AG10803 (cell line): ENCODE measurements around the gene ZNF74.

Experiments
- DNase-seq: peaks from one replicate; pipeline ENCODE4 v3.0.0; 2010; ENCODE audit warnings: low read depth
- H3K4me3 ChIP-seq: 2 replicates; pipeline ENCODE4 v1.5.1; 2011; ENCODE audit warnings: mild to moderate bottlenecking, low read length, control low read depth
- CTCF ChIP-seq: conservative IDR thresholded peaks from 2 replicates; pipeline ENCODE4 v1.5.1; 2011; ENCODE audit warnings: mild to moderate bottlenecking, low read length, control low read depth, inconsistent platforms

ZNF74 gene

GRCh38 chr22:20392983-20393704 lies 807 bp upstream of the ZNF74 start:
- TF ChIP-seq CTCF: no peak
- H3K4me3 ChIP-seq: peak overlapping the region; percentile 77
- no peak for DNase-seq

DNA sequence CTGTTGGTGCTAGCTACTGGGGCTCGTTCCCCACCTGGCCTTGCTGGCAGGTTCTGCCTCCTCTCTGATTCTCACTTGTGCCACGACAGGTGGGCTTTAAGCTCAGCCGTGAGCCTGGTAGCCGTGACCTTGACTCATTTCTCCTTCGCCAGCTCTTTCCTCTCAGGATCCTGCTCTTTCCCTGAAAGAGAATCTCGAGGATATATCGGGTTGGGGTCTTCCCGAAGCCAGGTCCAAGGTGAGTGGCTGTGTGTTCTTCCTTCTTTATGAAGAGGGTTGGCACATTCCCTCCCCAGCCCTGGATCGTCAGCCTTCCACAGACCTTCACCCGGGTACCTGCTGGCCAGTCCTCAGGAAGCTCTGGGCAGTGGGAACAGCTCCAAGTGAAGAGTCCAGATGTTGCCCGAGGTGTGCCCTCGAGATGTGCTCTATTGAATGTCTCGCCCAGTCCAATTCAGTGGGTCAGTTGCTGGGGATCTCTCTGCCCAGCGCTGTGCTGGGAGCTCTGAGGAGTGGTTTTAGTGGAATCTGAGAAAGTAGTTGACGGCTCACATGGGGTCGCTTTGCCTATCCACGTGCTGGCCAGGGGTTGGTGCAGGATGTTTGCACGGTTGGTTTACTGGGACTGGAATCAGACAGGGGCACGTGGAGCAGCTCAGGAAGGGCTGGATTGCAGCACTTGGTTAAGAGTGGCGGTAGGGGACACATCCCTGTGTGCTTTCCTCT lies 1.4 kb downstream of the ZNF74 start:
- peak overlapping the region; percentile 13; the same call in 1 of the 2 replicates for H3K4me3 ChIP-seq
- no peak for TF ChIP-seq CTCF
- no peak for DNase-seq

- no peak overlapping the region for H3K4me3 ChIP-seq
- TF ChIP-seq CTCF: no peak
- no peak for DNase-seq
These were observed 1.9 kb downstream of the ZNF74 start for GRCh38 chr22:20395907-20396287.

DNA sequence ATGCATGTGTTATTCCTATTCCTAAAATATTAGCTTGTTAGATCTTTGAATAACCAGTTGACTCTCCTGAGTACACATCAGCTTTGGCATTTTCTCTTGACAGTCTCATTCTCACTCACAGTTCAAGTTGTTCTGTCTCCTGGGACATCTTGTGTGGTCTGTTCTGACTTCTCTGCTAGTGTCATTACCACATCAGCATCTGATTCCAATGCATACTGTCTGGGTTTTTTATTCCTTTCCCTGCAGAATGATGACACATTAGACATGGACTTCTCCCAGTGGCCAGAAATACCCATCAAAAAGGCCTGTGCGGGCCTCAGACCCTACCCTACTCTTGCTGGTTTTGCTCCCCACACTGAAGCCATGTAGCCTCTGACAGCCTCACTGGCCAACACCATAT lies 2.7 kb downstream of the ZNF74 start:
- DNase-seq: peak; percentile 67
- no peak overlapping the region for H3K4me3 ChIP-seq
- TF ChIP-seq CTCF: no peak

- no peak for DNase-seq
- no peak overlapping the region for H3K4me3 ChIP-seq
- TF ChIP-seq CTCF: no peak
These were observed 3.5 kb downstream of the ZNF74 start for GRCh38 chr22:20397498-20397897.

- DNase-seq: no peak
- no peak for TF ChIP-seq CTCF
- H3K4me3 ChIP-seq: no peak overlapping the region
These were observed 4.5 kb downstream of the ZNF74 start for GRCh38 chr22:20398420-20398819.

DNA sequence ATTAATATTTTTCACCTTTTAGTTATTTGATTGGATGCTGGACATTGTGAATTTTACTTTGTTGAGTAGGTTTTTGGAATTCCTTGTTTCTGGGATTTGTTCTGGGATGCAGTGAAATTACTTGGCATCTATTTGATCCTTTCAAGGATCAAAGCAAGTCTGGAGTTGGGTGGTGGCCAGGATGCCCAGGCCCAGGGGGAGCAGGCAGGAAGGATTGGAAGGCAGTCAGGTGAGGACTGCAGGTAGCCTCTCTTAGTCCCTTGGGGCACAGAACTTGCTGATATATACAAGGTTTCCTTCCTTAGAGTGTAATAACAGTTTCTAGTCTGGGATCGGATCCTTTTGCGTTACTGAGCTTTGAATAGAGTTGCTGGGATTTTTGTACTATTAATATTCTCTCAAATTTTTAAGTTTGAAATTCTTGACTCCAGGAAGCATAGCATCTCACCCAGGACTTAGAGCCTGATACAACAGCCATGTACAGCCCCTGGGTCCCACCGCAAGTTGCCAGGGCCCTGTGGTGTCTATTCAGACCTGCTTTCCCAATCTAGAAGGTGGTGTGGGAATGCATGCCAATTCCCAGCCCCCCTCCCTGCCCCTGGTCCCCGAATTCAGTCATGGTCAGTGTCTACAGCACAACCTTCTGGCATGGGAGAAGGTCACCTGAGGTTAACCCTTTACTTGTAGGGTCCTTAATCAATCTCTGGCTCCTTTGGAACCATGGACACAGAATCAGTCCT lies 6.1 kb downstream of the ZNF74 start:
- DNase-seq: no peak
- H3K4me3 ChIP-seq: no peak overlapping the region
- no peak for TF ChIP-seq CTCF
